ENCODE data around the gene IGFBP6.
A peak's percentile ranks its signal among the peaks of the same experiment; 100 is the strongest.

Gene IGFBP6

GRCh38 chr12:53096759-53097158 lies 708 bp upstream of the IGFBP6 start:
- no peak overlapping the region for H3K9ac ChIP-seq (ENCODE audit: low read depth, low read length)

GRCh38 chr12:53097207-53097563 lies 282 bp upstream of the IGFBP6 start:
- H3K4me1 ChIP-seq (ENCODE audit: control insufficient read depth, insufficient read depth, low read length): peaks cover 18% of the 10 kb centered on the region
- no peak overlapping the region for H3K9ac ChIP-seq (ENCODE audit: low read depth, low read length)
- H3K27me3 ChIP-seq (ENCODE audit: control insufficient read depth, insufficient read depth, low read length): peaks cover 40% of the 10 kb centered on the region
- peak overlapping the region; percentile 82 for H3K4me3 ChIP-seq (ENCODE audit: low read depth, low read length)
- H3K9me3 ChIP-seq (ENCODE audit: control insufficient read depth, insufficient read depth, low read length): no peaks in the 10 kb centered on the region
- no peaks in the 10 kb centered on the region for H3K36me3 ChIP-seq (ENCODE audit: control insufficient read depth, insufficient read depth, low read length)

More at GRCh38 chr12:53096759-53097158, 708 bp upstream of the IGFBP6 start:
- peak overlapping the region; percentile 82 for H3K4me3 ChIP-seq (ENCODE audit: low read depth, low read length)
- H3K9me3 ChIP-seq (ENCODE audit: control insufficient read depth, insufficient read depth, low read length): no peaks in the 10 kb centered on the region
- no peaks in the 10 kb centered on the region for H3K36me3 ChIP-seq (ENCODE audit: control insufficient read depth, insufficient read depth, low read length)
- H3K27me3 ChIP-seq (ENCODE audit: control insufficient read depth, insufficient read depth, low read length): peaks cover 41% of the 10 kb centered on the region
- peaks cover 18% of the 10 kb centered on the region for H3K4me1 ChIP-seq (ENCODE audit: control insufficient read depth, insufficient read depth, low read length)

DNA sequence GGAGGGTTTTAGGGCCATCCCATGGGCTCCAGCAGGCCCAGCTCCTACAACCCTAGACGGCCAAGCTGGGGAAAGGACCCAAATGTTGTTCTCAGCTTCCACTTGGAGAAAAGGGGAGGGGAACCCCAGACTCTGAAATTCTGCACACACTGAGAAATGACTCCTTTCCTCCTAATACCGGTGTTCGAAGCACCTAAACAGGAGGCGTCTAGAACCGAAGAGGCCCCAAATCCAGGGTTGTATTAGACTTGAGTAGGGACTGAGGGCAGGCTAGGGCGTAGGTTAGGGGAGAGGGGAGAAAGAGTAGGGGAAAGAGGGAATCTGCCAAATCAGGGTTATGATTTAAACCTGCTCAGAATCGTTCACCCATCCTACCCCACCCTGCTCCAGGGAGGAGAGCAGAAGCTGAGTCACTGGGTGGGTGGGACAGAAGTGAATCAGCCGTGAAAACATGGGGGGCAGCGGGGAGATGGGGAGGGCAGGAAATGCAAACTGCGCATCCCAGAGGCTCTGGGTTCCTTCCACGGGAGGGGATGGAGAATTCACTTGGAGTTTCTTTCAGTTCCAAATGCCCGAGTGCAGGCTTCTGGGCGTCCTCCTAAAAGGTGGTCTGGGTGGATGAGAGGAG lies 1.0 kb downstream of the IGFBP6 start:
- Histone ChIP-seq H3K27me3 (ENCODE audit: control insufficient read depth, insufficient read depth, low read length) (peaks cover 37% of the 10 kb centered on the region), H3K36me3 (ENCODE audit: control insufficient read depth, insufficient read depth, low read length) (no peaks in the 10 kb centered on the region), H3K4me1 (ENCODE audit: control insufficient read depth, insufficient read depth, low read length) (peaks cover 18% of the 10 kb centered on the region), H3K9me3 (ENCODE audit: control insufficient read depth, insufficient read depth, low read length) (no peaks in the 10 kb centered on the region), H3K9ac (ENCODE audit: low read depth, low read length) (no peak overlapping the region), H3K4me3 (ENCODE audit: low read depth, low read length) (peak overlapping the region; percentile 82)

GRCh38 chr12:53099071-53099882 lies 1.8 kb downstream of the IGFBP6 start:
- Histone ChIP-seq H3K9ac (ENCODE audit: low read depth, low read length) (no peak overlapping the region), H3K27me3 (ENCODE audit: control insufficient read depth, insufficient read depth, low read length) (peaks cover 32% of the 10 kb centered on the region), H3K4me1 (ENCODE audit: control insufficient read depth, insufficient read depth, low read length) (peaks cover 14% of the 10 kb centered on the region), H3K36me3 (ENCODE audit: control insufficient read depth, insufficient read depth, low read length) (no peaks in the 10 kb centered on the region), H3K9me3 (ENCODE audit: control insufficient read depth, insufficient read depth, low read length) (no peaks in the 10 kb centered on the region), H3K4me3 (ENCODE audit: low read depth, low read length) (peak overlapping the region; percentile 82)

DNA sequence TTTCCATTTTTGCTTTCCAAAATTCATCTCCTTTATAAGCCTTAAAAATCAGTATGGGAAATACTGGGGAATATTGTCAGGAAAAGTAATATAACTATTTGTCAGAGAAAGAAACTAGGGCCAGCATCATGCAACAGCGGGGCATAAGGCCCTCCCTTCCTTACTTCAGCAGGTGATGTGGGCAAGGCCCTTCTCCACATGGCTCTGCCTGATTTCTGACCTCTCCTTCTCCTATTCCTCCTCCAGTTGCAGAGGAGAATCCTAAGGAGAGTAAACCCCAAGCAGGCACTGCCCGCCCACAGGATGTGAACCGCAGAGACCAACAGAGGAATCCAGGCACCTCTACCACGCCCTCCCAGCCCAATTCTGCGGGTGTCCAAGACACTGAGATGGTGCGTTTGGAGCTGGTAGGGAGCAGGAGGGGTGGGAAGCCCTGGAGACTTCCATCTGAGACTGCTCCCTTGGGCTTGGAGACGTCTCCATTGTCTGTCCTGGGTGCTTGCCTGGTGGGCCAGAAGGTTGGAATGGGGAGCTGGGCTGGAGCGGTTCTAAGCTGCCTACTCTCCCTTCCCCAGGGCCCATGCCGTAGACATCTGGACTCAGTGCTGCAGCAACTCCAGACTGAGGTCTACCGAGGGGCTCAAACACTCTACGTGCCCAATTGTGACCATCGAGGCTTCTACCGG lies 3.1 kb downstream of the IGFBP6 start:
- peaks cover 31% of the 10 kb centered on the region for H3K27me3 ChIP-seq (ENCODE audit: control insufficient read depth, insufficient read depth, low read length)
- no peak overlapping the region for H3K4me3 ChIP-seq (ENCODE audit: low read depth, low read length)
- H3K4me1 ChIP-seq (ENCODE audit: control insufficient read depth, insufficient read depth, low read length): peaks cover 14% of the 10 kb centered on the region
- no peak overlapping the region for H3K9ac ChIP-seq (ENCODE audit: low read depth, low read length)
- H3K36me3 ChIP-seq (ENCODE audit: control insufficient read depth, insufficient read depth, low read length): no peaks in the 10 kb centered on the region
- H3K9me3 ChIP-seq (ENCODE audit: control insufficient read depth, insufficient read depth, low read length): no peaks in the 10 kb centered on the region

DNA sequence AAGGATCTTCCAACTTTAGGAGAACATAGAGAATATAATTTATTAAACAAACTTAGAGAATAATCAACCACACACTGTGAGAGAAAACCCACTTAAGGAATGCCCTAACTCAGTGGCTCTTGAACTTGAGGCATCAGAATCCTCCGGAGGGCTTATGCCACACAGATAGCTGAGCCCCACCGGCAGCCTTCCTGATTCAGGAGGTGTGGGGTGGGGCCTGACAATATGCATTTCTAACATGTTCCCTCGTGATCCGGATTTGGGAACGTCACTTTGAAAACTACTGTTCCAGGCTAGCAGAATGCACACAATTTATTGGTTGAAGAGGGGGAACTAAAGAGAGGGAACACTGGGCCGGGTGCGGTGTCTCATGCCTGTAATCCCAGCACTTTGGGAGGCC lies 3.8 kb downstream of the IGFBP6 start:
- H3K4me3 ChIP-seq (ENCODE audit: low read depth, low read length): no peak overlapping the region
- no peaks in the 10 kb centered on the region for H3K36me3 ChIP-seq (ENCODE audit: control insufficient read depth, insufficient read depth, low read length)
- H3K9ac ChIP-seq (ENCODE audit: low read depth, low read length): no peak overlapping the region

DNA sequence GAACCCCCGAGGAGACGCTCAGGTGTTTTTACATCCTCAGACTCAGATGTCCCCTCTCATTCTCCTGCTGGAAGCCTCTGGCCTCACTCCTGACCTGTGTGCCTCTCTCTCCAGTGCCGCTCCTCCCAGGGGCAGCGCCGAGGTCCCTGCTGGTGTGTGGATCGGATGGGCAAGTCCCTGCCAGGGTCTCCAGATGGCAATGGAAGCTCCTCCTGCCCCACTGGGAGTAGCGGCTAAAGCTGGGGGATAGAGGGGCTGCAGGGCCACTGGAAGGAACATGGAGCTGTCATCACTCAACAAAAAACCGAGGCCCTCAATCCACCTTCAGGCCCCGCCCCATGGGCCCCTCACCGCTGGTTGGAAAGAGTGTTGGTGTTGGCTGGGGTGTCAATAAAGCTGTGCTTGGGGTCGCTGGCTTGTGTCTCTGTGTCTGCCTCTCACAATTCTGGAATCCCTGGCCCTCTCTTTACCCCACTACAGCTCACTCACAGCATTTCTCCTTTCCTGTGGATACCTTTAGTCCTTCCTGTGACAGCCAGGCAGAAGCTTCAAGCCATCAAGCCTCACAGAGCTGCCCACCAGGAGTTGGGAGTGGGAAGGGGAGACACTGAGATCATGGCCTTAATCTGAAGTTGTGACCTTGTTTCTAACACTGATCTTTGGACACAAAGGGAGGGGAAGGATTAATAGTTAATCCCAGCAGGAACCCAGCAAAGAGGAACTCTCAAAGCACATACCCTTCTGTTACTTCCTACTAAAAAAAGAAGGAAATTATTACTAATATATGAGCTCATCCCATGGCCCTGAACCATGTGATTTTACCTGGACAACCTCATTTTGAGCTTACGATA lies 4.7 kb downstream of the IGFBP6 start:
- Histone ChIP-seq H3K4me3 (ENCODE audit: low read depth, low read length) (no peak overlapping the region), H3K9ac (ENCODE audit: low read depth, low read length) (no peak overlapping the region), H3K36me3 (ENCODE audit: control insufficient read depth, insufficient read depth, low read length) (no peaks in the 10 kb centered on the region), H3K4me1 (ENCODE audit: control insufficient read depth, insufficient read depth, low read length) (peaks cover 14% of the 10 kb centered on the region), H3K9me3 (ENCODE audit: control insufficient read depth, insufficient read depth, low read length) (no peaks in the 10 kb centered on the region), H3K27me3 (ENCODE audit: control insufficient read depth, insufficient read depth, low read length) (peaks cover 16% of the 10 kb centered on the region)

More for the DNA sequence above, 3.8 kb downstream of the IGFBP6 start:
- H3K9me3 ChIP-seq (ENCODE audit: control insufficient read depth, insufficient read depth, low read length): no peaks in the 10 kb centered on the region
- H3K27me3 ChIP-seq (ENCODE audit: control insufficient read depth, insufficient read depth, low read length): peaks cover 25% of the 10 kb centered on the region
- H3K4me1 ChIP-seq (ENCODE audit: control insufficient read depth, insufficient read depth, low read length): peaks cover 11% of the 10 kb centered on the region

DNA sequence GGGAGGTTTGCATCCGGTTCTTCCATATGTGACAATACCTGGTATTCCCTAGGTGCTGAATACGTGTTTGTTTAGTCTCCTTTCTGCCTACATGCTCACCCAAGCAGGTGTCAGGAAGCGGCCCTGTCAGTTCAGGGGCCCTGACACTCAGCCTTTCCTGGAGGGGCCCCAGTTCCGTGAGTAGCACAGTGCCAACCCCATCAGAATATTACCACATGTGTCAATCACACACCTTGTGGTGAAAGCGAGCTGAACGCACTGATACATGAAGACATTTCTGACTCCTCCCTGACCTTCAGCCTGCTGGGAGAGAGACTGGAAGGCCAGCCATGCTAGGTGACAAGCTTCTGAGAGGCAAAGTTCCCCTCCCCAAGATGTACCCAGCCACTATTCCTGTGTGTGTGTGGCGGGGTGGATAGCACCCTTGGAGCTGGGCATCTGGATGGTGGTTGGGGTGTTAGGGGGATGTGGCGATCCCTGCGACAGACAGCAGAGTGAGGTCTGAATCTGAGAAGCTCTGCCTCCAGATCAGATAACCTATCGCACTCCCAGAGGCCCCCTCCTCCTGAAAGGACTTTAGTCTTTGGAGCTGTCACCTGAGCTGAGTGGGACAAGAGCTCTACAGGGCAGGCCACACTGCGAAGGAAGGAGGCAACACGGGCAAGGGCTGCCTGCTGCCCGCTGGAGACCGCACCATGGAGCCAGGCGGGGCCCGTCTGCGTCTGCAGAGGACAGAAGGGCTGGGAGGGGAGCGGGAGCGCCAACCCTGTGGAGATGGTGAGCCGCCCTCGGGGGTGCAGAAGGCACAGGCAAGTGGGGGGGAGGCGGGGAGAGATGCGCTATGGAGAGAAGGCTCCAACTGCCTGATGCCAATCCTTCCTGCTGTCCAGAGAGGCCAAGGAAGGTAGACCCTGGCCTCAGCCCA lies 5.7 kb downstream of the IGFBP6 start, which contains the start of gene SOAT2:
Gene SOAT2, plus strand, starts transcription at position 604 of the 925 bp plus-strand sequence. Its CDS starts 92 bp downstream, at position 696.
- H3K4me3 ChIP-seq (ENCODE audit: low read depth, low read length): no peak within 1 kb of the TSS

DNA sequence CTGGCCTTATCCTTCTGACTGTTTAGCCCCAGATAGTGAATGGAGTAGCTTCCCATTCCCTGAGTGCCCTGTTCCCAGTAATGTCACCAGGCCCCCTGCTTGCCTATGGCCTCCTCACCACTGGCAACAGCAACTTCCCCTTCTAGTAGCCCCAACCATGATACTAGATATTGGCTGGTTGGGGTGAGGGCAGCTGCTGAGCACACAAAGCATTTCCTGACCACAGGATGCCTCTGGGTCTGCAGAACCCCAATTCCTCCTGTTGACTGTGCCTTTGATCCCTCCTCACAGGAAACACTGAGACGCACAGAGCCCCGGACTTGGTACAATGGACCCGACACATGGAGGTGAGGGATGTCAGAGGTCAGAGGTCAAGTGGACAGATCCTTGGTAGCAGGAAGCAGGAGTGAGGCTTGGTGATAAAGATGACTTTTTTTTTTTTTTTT lies 6.4 kb downstream of the IGFBP6 start:
- Histone ChIP-seq H3K9me3 (ENCODE audit: control insufficient read depth, insufficient read depth, low read length) (no peaks in the 10 kb centered on the region), H3K4me1 (ENCODE audit: control insufficient read depth, insufficient read depth, low read length) (peaks cover 9% of the 10 kb centered on the region), H3K36me3 (ENCODE audit: control insufficient read depth, insufficient read depth, low read length) (no peaks in the 10 kb centered on the region), H3K4me3 (ENCODE audit: low read depth, low read length) (no peak overlapping the region), H3K9ac (ENCODE audit: low read depth, low read length) (no peak overlapping the region), H3K27me3 (ENCODE audit: control insufficient read depth, insufficient read depth, low read length) (peaks cover 4% of the 10 kb centered on the region)

More for the DNA sequence above, 5.7 kb downstream of the IGFBP6 start, which contains the start of gene SOAT2:
- Histone ChIP-seq H3K27me3 (ENCODE audit: control insufficient read depth, insufficient read depth, low read length) (peaks cover 12% of the 10 kb centered on the region), H3K36me3 (ENCODE audit: control insufficient read depth, insufficient read depth, low read length) (no peaks in the 10 kb centered on the region), H3K4me1 (ENCODE audit: control insufficient read depth, insufficient read depth, low read length) (peaks cover 15% of the 10 kb centered on the region), H3K9me3 (ENCODE audit: control insufficient read depth, insufficient read depth, low read length) (no peaks in the 10 kb centered on the region), H3K9ac (ENCODE audit: low read depth, low read length) (no peak within 1 kb of the TSS)

DNA sequence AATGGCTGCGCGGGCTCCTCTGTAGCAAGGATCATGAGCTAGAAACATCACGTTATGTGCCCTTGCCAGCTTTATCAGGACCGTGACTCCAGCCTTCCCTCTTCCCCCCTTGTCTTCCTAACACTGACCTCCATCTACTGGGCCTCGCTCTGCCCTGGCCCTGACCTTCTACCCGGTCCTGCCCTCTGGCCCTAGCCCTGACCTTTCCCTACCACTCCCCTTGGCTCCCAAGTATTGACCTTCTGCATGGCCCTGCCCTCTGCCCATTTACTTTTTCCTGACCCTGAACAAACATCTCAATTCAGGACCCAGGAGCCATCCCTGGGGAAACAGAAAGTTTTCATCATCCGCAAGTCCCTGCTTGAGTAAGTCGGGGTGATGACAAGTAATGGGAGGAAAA lies 7.8 kb downstream of the IGFBP6 start:
- no peaks in the 10 kb centered on the region for H3K9me3 ChIP-seq (ENCODE audit: control insufficient read depth, insufficient read depth, low read length)
- no peaks in the 10 kb centered on the region for H3K27me3 ChIP-seq (ENCODE audit: control insufficient read depth, insufficient read depth, low read length)
- no peak overlapping the region for H3K4me3 ChIP-seq (ENCODE audit: low read depth, low read length)
- no peak overlapping the region for H3K9ac ChIP-seq (ENCODE audit: low read depth, low read length)
- H3K36me3 ChIP-seq (ENCODE audit: control insufficient read depth, insufficient read depth, low read length): no peaks in the 10 kb centered on the region
- peaks cover 5% of the 10 kb centered on the region for H3K4me1 ChIP-seq (ENCODE audit: control insufficient read depth, insufficient read depth, low read length)

Measured in iPS-15b (cell line).